ENCODE measurements around the gene KRT78.

GRCh38 chr12:52813203-52813819 lies 35.5 kb downstream of the KRT78 start:
- TF ChIP-seq CTCF (conservative IDR thresholded peaks at IDR 0.05; ENCODE audit: low read depth, low read length) (no peak), EZH2 (IDR thresholded peaks at IDR 0.05; ENCODE audit: borderline replicate concordance, low read depth, low read length, poor library complexity, severe bottlenecking) (no peak)

Measured in A673 (cell line).